Measurements from ENCODE around the gene PTPRM. TPM values are rescaled to one million over a fixed set of nuclear protein-coding genes. Genes with fewer than 3 reads are reported as not detected.

PTPRM gene
- polyA plus RNA-seq, 1 donor from 2014 or later: 126 TPM

- Histone ChIP-seq H3F3A (ENCODE audit: insufficient read depth, low read length, poor library complexity, severe bottlenecking) (peaks cover 5% of the 10 kb centered on the region), H3K79me2 (replicated peaks; ENCODE audit: insufficient read depth, low read length) (no peaks in the 10 kb centered on the region), H3K4me2 (ENCODE audit: low read length) (no peak overlapping the region), H3K9me3 (ENCODE audit: low read length) (no peaks in the 10 kb centered on the region), H3K9ac (ENCODE audit: low read length) (no peak overlapping the region), H3K27me3 (ENCODE audit: insufficient read depth, low read depth, low read length) (no peaks in the 10 kb centered on the region), H3K9me2 (ENCODE audit: insufficient read depth, low read length) (no peaks in the 10 kb centered on the region), H3K36me3 (ENCODE audit: insufficient read depth, low read length) (no peaks in the 10 kb centered on the region), H2AFZ (ENCODE audit: low read depth, low read length) (no peak overlapping the region), H3K4me3 (ENCODE audit: low read length) (no peak overlapping the region), H4K20me1 (ENCODE audit: insufficient read depth) (no peaks in the 10 kb centered on the region), H3K27ac (ENCODE audit: low read length) (no peak overlapping the region)
- TF ChIP-seq MXI1 (conservative IDR thresholded peaks at IDR 0.05; ENCODE audit: poor library complexity, severe bottlenecking) (no peak), CTCF (IDR thresholded peaks at IDR 0.05; ENCODE audit: poor library complexity, severe bottlenecking) (no peak), RAD21 (conservative IDR thresholded peaks at IDR 0.05) (no peak), POLR2AphosphoS5 (IDR thresholded peaks at IDR 0.05) (no peak), EZH2 (IDR thresholded peaks at IDR 0.05; ENCODE audit: borderline replicate concordance, insufficient read depth, low read length, poor library complexity, severe bottlenecking) (no peak), TAF1 (IDR thresholded peaks at IDR 0.05; ENCODE audit: low read depth) (no peak), SMC3 (conservative IDR thresholded peaks at IDR 0.05; ENCODE audit: poor library complexity) (no peak)
- TF ChIP-seq, protein P1, sequence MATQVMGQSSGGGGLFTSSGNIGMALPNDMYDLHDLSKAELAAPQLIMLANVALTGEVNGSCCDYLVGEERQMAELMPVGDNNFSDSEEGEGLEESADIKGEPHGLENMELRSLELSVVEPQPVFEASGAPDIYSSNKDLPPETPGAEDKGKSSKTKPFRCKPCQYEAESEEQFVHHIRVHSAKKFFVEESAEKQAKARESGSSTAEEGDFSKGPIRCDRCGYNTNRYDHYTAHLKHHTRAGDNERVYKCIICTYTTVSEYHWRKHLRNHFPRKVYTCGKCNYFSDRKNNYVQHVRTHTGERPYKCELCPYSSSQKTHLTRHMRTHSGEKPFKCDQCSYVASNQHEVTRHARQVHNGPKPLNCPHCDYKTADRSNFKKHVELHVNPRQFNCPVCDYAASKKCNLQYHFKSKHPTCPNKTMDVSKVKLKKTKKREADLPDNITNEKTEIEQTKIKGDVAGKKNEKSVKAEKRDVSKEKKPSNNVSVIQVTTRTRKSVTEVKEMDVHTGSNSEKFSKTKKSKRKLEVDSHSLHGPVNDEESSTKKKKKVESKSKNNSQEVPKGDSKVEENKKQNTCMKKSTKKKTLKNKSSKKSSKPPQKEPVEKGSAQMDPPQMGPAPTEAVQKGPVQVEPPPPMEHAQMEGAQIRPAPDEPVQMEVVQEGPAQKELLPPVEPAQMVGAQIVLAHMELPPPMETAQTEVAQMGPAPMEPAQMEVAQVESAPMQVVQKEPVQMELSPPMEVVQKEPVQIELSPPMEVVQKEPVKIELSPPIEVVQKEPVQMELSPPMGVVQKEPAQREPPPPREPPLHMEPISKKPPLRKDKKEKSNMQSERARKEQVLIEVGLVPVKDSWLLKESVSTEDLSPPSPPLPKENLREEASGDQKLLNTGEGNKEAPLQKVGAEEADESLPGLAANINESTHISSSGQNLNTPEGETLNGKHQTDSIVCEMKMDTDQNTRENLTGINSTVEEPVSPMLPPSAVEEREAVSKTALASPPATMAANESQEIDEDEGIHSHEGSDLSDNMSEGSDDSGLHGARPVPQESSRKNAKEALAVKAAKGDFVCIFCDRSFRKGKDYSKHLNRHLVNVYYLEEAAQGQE (IDR thresholded peaks at IDR 0.05; ENCODE audit: borderline replicate concordance): no peak
Measured at GRCh38 chr18:8004792-8005191, 437.7 kb downstream of the PTPRM start.

- Histone ChIP-seq H3K27me3 (ENCODE audit: insufficient read depth, low read depth, low read length) (no peaks in the 10 kb centered on the region), H3F3A (ENCODE audit: insufficient read depth, low read length, poor library complexity, severe bottlenecking) (peaks cover 5% of the 10 kb centered on the region), H3K9ac (ENCODE audit: low read length) (no peak overlapping the region), H3K4me2 (ENCODE audit: low read length) (no peak overlapping the region), H3K9me3 (ENCODE audit: low read length) (no peaks in the 10 kb centered on the region), H3K79me2 (replicated peaks; ENCODE audit: insufficient read depth, low read length) (no peaks in the 10 kb centered on the region), H2AFZ (ENCODE audit: low read depth, low read length) (no peak overlapping the region), H3K27ac (ENCODE audit: low read length) (no peak overlapping the region), H3K36me3 (ENCODE audit: insufficient read depth, low read length) (no peaks in the 10 kb centered on the region), H4K20me1 (ENCODE audit: insufficient read depth) (no peaks in the 10 kb centered on the region), H3K9me2 (ENCODE audit: insufficient read depth, low read length) (no peaks in the 10 kb centered on the region), H3K4me3 (ENCODE audit: low read length) (no peak overlapping the region)
- TF ChIP-seq EZH2 (IDR thresholded peaks at IDR 0.05; ENCODE audit: borderline replicate concordance, insufficient read depth, low read length, poor library complexity, severe bottlenecking): no peak
- TF ChIP-seq TAF1 (IDR thresholded peaks at IDR 0.05; ENCODE audit: low read depth): no peak
- TF ChIP-seq RAD21 (conservative IDR thresholded peaks at IDR 0.05): no peak
- no peak for TF ChIP-seq EP300 (conservative IDR thresholded peaks at IDR 0.05; ENCODE audit: poor library complexity, severe bottlenecking)
- no peak for TF ChIP-seq MXI1 (conservative IDR thresholded peaks at IDR 0.05; ENCODE audit: poor library complexity, severe bottlenecking)
Measured at GRCh38 chr18:8005870-8006569, 438.9 kb downstream of the PTPRM start.
